NCI-H748 (cell line): ENCODE measurements around the gene PNMA8A.

ENCODE experiments used
- DNase-seq: peaks from one replicate; lab custom pipeline; 2025; ENCODE audit not compliant: unreplicated experiment; lab: John Stamatoyannopoulos, UW

Gene PNMA8A

GRCh38 chr19:46493236-46494145, 22.1 kb upstream of the PNMA8A start:
- no peak for DNase-seq

- peak; percentile 37 for DNase-seq
Observed at GRCh38 chr19:46492841-46493235, 21.5 kb upstream of the PNMA8A start.

GRCh38 chr19:46491975-46492682, 20.8 kb upstream of the PNMA8A start:
- DNase-seq, result no peak

GRCh38 chr19:46490774-46491173, 19.4 kb upstream of the PNMA8A start:
- DNase-seq, result no peak

GRCh38 chr19:46489445-46490272, 18.3 kb upstream of the PNMA8A start:
- no peak for DNase-seq

GRCh38 chr19:46488551-46488950, 17.2 kb upstream of the PNMA8A start:
- DNase-seq, result no peak

- peak; percentile 77 for DNase-seq
Observed at GRCh38 chr19:46487802-46488445, 16.6 kb upstream of the PNMA8A start.

GRCh38 chr19:46487178-46487801, 15.9 kb upstream of the PNMA8A start:
- no peak for DNase-seq

- no peak for DNase-seq
Observed at GRCh38 chr19:46486358-46486757, 15.0 kb upstream of the PNMA8A start.

- no peak for DNase-seq
Observed at GRCh38 chr19:46484656-46485055, 13.3 kb upstream of the PNMA8A start.

GRCh38 chr19:46482631-46483030, 11.3 kb upstream of the PNMA8A start:
- no peak for DNase-seq

- DNase-seq, result no peak
Observed at GRCh38 chr19:46481947-46482346, 10.6 kb upstream of the PNMA8A start.

GRCh38 chr19:46481223-46481848, 10.0 kb upstream of the PNMA8A start:
- no peak for DNase-seq

GRCh38 chr19:46480415-46480814, 9.1 kb upstream of the PNMA8A start:
- no peak for DNase-seq

- DNase-seq, result peak; percentile 87
Observed at GRCh38 chr19:46478356-46478986, 7.1 kb upstream of the PNMA8A start.

- no peak for DNase-seq
Observed at GRCh38 chr19:46475986-46476385, 4.6 kb upstream of the PNMA8A start.

- DNase-seq, result no peak
Observed at GRCh38 chr19:46474211-46474610, 2.8 kb upstream of the PNMA8A start.

GRCh38 chr19:46472592-46472991, 1.2 kb upstream of the PNMA8A start:
- no peak for DNase-seq

- DNase-seq, result no peak
Observed at GRCh38 chr19:46471811-46472543, 614 bp upstream of the PNMA8A start.
